NOMO-1 treated with dmso at 0.1 percent for 144 hours (cell line): Measurements from ENCODE around the gene MEG3.

Experiments
- DNase-seq: peaks from one replicate; lab custom pipeline; 2025; ENCODE audit not compliant: unreplicated experiment; lab: John Stamatoyannopoulos, UW

MEG3 gene

GRCh38 chr14:100844421-100844820 lies 18.5 kb downstream of the MEG3 start:
- DNase-seq: no peak

- DNase-seq: no peak
These were observed 18.9 kb downstream of the MEG3 start for GRCh38 chr14:100844846-100845245.

GRCh38 chr14:100845341-100845740 lies 19.4 kb downstream of the MEG3 start:
- no peak for DNase-seq

GRCh38 chr14:100846309-100846859 lies 20.5 kb downstream of the MEG3 start:
- no peak for DNase-seq

DNA sequence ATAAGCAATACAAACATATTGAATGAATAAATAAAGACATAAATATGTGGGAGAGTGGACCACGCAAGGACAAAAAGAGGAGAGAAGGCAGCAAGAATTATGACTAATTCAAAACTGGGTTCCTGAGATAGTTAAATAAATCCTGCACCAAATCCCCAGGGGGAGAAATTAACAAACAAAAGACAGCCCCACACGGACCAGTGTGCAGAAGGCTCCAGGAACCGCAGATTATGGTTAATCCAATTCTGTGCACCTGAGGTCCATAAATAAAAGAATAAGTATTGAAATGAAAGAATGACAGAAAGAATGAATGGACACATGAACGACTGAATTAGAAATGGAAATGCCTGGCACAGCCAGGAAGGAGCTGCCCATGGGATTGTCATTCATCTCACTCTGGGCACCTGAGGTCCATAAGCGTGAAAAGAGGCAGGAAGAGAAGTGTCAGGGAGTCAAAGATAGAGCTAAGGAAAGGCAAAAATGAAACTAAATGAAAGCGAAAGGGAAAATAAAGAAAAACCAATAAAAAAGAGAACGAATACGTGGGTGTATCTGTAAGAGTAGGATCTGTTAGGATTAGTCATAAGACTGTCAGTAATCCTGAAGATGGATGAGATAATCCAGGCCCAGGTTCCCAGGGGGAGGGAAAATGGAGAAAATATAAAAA lies 23.3 kb downstream of the MEG3 start:
- DNase-seq: peak; percentile 31

GRCh38 chr14:100850841-100851585 lies 25.1 kb downstream of the MEG3 start:
- peak; percentile 50 for DNase-seq

DNA sequence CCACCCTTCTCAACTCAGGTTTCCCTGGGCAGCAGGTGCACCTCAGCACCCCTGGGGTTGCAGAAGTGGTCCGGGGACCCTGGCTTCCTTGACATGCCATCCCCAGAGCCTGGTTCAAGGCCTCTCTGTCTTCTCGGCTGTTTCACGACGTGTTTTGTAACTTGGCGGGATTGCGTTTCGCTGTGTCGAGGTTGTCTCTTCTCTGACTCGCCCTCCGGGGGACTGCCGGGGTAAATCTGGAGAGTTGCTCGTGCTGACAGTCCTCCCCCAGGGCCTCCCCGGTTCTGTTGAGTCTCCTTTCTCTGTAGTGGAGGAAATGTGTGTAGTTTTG lies 25.6 kb downstream of the MEG3 start:
- DNase-seq: no peak

GRCh38 chr14:100851946-100852620 lies 26.2 kb downstream of the MEG3 start:
- DNase-seq: no peak

DNA sequence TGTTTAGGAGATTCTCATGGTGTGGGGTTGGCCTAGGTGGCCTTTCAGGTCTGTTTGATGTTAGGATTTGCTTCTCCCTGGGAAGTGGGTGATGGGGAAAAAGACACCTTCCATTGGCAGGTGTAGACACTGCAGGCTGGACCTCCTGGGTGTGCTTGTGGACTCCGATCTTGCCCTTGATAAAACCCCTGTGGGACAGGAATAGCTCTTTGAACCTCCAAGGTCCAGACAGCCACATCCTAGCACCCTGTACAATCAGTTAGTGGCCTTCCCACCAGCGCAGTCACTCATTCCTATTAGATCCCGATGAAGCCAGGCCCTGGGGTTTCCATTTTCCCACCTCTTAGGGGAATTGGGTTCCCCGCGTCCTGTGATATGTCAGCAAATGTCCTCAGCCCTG lies 28.5 kb downstream of the MEG3 start:
- DNase-seq: no peak

DNA sequence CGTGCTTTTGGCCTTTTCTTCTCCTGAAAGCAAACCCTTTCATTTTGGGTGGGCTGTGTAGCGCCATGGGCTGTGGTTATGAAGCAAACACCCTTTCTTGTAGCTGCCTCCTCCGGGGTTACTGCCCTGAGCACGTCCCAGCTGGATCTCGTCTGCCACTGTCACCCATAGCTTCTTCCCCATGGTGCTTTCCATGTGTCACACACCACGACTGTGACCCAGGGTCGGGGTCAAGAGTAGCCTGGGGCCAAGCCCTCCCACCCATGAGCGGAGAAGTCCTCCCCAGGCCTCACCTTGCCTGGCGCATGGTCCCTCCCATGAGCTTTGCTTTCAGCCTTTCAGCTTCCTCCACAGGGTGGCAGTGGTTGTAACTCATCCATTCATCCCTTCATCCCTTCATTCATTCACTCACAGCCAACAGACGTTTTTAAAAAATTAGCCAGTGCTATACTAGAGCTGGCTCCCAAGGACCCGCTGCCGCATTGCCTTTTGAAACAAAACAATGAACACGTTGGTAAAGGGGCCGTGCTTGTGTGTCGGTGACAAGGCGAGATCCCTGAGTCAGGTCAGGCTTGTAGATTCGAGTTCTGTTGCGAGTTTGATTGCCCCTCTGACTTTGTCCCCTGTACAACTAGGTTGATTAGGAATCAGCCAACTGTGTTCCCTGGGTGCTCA lies 29.5 kb downstream of the MEG3 start:
- DNase-seq: no peak

GRCh38 chr14:100856056-100856950 lies 30.4 kb downstream of the MEG3 start:
- DNase-seq: no peak

- no peak for DNase-seq
These were observed 31.5 kb downstream of the MEG3 start for GRCh38 chr14:100857233-100857922.

DNA sequence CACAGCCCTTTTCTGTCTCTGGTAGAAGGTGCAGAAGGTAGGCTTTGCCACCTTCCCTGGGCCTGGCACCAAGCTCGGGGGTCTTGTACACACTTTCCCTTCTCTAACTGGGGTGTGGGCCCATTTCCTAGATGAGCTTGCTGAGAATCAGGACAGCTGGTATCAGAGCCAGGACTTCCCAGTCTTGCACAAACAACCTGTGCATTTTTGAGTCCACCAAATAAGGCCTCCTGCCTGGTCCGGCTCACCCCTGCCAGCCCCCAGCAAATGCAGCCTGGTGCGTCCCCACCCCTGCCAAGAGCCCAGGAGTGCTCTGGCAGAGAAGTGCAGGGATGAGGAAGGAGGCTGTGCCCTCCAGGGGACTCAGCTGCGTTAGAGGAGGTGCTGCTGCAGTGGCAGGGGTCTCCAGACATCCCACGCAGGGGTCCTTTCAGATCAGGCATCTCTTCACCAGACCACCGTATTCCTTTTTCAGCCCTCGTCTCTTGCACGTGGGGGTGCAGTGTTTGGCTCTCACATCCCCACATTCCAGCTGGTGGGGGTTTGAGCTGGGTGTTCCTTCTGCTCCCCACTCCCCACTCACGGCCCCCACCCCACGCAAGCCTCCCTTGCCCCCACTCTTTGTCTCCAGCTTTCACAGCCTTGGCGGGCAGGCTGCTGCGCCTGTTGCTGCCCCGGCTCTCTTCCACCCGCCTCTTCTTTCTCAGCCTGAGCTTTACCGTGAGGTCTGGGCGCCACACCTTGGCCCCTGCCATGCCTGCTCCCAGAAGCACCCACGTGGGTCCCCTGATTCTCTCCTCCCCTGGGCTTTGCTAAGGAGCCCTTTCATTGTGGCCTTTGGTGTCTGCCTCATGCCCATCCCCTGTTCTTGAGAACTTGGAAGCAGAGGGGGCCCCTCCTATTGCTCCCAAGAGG lies 32.3 kb downstream of the MEG3 start:
- DNase-seq: no peak

DNA sequence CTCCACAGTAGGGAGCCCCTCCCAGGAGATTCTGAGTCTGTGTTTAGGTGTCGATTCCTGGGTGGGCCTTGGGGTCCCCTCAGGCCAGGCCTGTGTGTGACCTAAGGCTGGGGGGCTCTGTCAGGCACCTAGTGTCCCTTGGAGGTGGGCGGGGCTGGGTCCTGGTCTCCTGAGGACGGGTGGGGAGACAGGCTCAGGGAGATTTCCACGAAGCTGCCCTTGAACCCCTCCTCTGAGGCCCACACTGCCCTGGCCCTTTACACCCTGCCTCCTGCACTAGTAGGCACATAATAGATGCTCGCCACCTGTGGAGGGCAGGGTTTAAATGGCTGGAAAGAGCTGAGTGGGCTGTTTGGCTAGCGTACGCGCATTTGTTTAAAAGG lies 32.9 kb downstream of the MEG3 start:
- no peak for DNase-seq

DNA sequence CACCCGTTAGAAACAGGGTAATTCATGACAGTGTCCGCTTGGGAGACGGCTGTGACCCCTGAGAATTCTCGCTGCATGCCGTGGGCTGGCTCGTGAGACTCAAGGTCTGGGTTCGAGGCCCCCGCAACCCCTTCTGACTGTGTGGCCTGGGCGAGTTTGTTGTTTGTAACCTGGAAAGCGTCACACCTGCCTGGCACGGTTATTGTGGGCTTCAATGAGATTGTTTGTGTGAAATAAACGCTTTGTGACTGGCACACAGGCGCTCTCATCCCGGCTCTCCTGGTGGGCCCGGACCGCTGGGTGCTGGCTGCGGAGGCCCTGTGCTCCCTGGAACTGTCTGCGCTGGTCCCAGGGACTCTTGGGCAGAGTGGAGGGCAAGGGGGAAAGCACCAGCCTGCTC lies 33.9 kb downstream of the MEG3 start:
- no peak for DNase-seq

DNA sequence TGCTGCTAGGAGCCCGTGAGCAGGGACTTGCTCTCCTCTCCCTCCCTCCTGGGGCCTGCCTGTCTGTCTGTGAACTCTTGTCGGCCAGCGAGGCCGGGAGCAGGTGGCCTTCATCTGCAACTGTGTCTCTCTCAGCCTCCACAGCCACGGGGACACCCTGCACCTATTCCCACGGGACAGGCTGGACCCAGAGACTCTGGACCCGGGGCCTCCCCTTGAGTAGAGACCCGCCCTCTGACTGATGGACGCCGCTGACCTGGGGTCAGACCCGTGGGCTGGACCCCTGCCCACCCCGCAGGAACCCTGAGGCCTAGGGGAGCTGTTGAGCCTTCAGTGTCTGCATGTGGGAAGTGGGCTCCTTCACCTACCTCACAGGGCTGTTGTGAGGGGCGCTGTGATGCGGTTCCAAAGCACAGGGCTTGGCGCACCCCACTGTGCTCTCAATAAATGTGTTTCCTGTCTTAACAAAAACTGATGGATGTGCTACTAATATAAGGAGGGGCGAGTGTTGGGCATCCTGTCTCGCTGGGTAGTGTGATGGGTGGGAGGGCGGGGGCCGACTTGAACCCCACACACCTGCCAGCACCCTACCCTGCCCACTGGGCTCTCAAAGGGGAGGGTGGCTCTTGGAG lies 34.8 kb downstream of the MEG3 start:
- DNase-seq: no peak

GRCh38 chr14:100861188-100861936 lies 35.4 kb downstream of the MEG3 start:
- DNase-seq: no peak

DNA sequence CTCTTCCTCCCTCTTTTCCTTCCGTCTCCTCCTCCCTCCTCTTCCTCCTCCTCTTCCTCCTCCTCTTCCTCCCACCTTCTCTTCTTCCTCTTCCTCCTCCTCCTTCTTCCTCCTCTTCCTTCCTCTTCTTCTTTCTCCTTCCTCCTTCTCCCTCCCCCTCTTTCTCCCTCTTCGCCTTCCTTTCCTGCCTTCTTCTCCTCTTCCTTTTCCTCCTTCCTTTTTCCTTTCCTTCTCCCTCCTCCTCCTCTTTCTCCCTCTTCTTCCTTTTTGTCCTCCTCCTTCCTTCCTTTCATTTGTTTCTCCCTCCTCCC lies 36.0 kb downstream of the MEG3 start:
- no peak for DNase-seq
